ENCODE data around the gene HIF1AN.

Gene HIF1AN

GRCh38 chr10:100522107-100522801 is 13.5 kb upstream of the HIF1AN start:
- DNase-seq: no peak

- no peak for DNase-seq
These were observed 12.8 kb upstream of the HIF1AN start for GRCh38 chr10:100522945-100523344.

- no peak for DNase-seq
These were observed 11.5 kb upstream of the HIF1AN start for GRCh38 chr10:100524206-100524605.

- DNase-seq: no peak
These were observed 11.1 kb upstream of the HIF1AN start for GRCh38 chr10:100524638-100525037.

GRCh38 chr10:100528123-100528886 is 7.4 kb upstream of the HIF1AN start:
- no peak for DNase-seq

- no peak for DNase-seq
These were observed 6.7 kb upstream of the HIF1AN start for GRCh38 chr10:100528921-100529474.

- DNase-seq: peak; percentile 85
These were observed 6.1 kb upstream of the HIF1AN start, which contains the start of gene NDUFB8 for GRCh38 chr10:100529475-100530298. Gene NDUFB8 (minus strand): TSS chr10:100529871. CDS start chr10:100529851, 20 bp downstream.

- DNase-seq: no peak
These were observed 4.0 kb upstream of the HIF1AN start for GRCh38 chr10:100531761-100532160.

GRCh38 chr10:100534726-100535125 is 1.0 kb upstream of the HIF1AN start:
- DNase-seq: no peak

GRCh38 chr10:100535338-100535714 is 417 bp upstream of the HIF1AN start:
- DNase-seq: no peak

GRCh38 chr10:100537475-100537874 is 1.7 kb downstream of the HIF1AN start:
- no peak for DNase-seq

- DNase-seq: no peak
These were observed 9.2 kb downstream of the HIF1AN start for GRCh38 chr10:100544950-100545349.

GRCh38 chr10:100551196-100551595 is 15.5 kb downstream of the HIF1AN start:
- no peak for DNase-seq

- no peak for DNase-seq
These were observed 16.0 kb downstream of the HIF1AN start for GRCh38 chr10:100551738-100552137.

- no peak for DNase-seq
These were observed 18.2 kb downstream of the HIF1AN start for GRCh38 chr10:100553929-100554328.

- no peak for DNase-seq
These were observed 19.2 kb downstream of the HIF1AN start for GRCh38 chr10:100554902-100555301.

GRCh38 chr10:100560248-100560647 is 24.5 kb downstream of the HIF1AN start:
- DNase-seq: no peak

- no peak for DNase-seq
These were observed 25.3 kb downstream of the HIF1AN start for GRCh38 chr10:100561005-100561404.

- DNase-seq: peak; percentile 77
These were observed 26.4 kb downstream of the HIF1AN start for GRCh38 chr10:100562008-100562672.

- no peak for DNase-seq
These were observed 29.7 kb downstream of the HIF1AN start for GRCh38 chr10:100565206-100565985.

GRCh38 chr10:100566561-100566960 is 30.8 kb downstream of the HIF1AN start:
- DNase-seq: no peak

- DNase-seq: no peak
These were observed 31.5 kb downstream of the HIF1AN start for GRCh38 chr10:100567249-100567648.

All from activated CD8-positive, alpha-beta memory T cell treated with anti-CD3 and anti-CD28 coated beads, Interleukin-2, amount 50 U/mL, for 4 hours (primary cell).